Spleen (tissue), 11 donors: ENCODE results near the gene MRPS14. TPM values are rescaled to one million over a fixed set of nuclear protein-coding genes. Genes with fewer than 3 reads are reported as not detected.

ENCODE experiments used
- DNase-seq: peaks from one replicate; pipeline ENCODE4 v3.0.0-alpha.2; 2020
- H3K27ac ChIP-seq, 8 donors: fragments of 200-600 bp; sonication (generic) in 7 of 8; 1 replicate in 4 of 8; 2 replicates in 4 of 8; pipeline versions ENCODE4 v1.5.0 to v1.8.0; 2016 to 2021; ENCODE audit warnings: inconsistent platforms in 4 of 8, mild to moderate bottlenecking in 4 of 8, moderate library complexity in 1 of 8
- H3K27me3 ChIP-seq, 7 donors: fragments of 200-600 bp; sonication (generic) in 6 of 7; replicated peaks in 1 of 7; 1 replicate in 4 of 7; 2 replicates in 3 of 7; pipeline versions ENCODE4 v1.5.0 to v1.8.0; 2016 to 2021; ENCODE audit warnings: inconsistent platforms in 3 of 7, mild to moderate bottlenecking in 1 of 7
- H3K36me3 ChIP-seq, 6 donors: fragments of 200-600 bp; sonication (generic) in 5 of 6; 1 replicate in 4 of 6; 2 replicates in 2 of 6; pipeline versions ENCODE4 v1.5.0 to v1.8.0; 2016 to 2021; ENCODE audit warnings: inconsistent platforms in 2 of 6
- H3K4me1 ChIP-seq, 6 donors: fragments of 200-600 bp; sonication (generic) in 5 of 6; 1 replicate in 3 of 6; 2 replicates in 3 of 6; pipeline versions ENCODE4 v1.5.0 to v1.8.0; 2016 to 2021; ENCODE audit warnings: inconsistent platforms in 3 of 6
- H3K4me3 ChIP-seq, 8 donors: fragments of 200-600 bp; sonication (generic) in 7 of 8; 1 replicate in 4 of 8; 2 replicates in 4 of 8; pipeline versions ENCODE4 v1.5.0 to v1.8.0; 2016 to 2021; ENCODE audit warnings: inconsistent platforms in 4 of 8, mild to moderate bottlenecking in 4 of 8, moderate library complexity in 2 of 8
- H3K9me3 ChIP-seq, 8 donors: fragments of 200-600 bp; sonication (generic) in 7 of 8; 1 replicate in 4 of 8; 2 replicates in 4 of 8; pipeline versions ENCODE4 v1.5.0 to v1.8.0; 2016 to 2021; ENCODE audit warnings: inconsistent platforms in 4 of 8
- CTCF ChIP-seq, 11 experiments: fragments of 200-600 bp in 7 of 11; fragments of 450-650 bp in 4 of 11; sonication (generic) in 4 of 11; IDR thresholded peaks in 8 of 11; conservative IDR thresholded peaks in 3 of 11; 1 replicate in 7 of 11; 2 replicates in 4 of 11; pipeline versions ENCODE4 v1.4.0 to v1.8.0; 2016 to 2021; ENCODE audit warnings: antibody characterized with exemption in 11 of 11, inconsistent platforms in 4 of 11, mild to moderate bottlenecking in 1 of 11
- POLR2A ChIP-seq, 3 donors: fragments of 450-650 bp; IDR thresholded peaks; one replicate each; pipeline ENCODE4 v1.5.1; 2017; ENCODE audit warnings: antibody characterized with exemption in 3 of 3, mild to moderate bottlenecking in 1 of 3
- POLR2AphosphoS5 ChIP-seq, 3 donors: sonication (generic); formaldehyde crosslinking; IDR thresholded peaks; one replicate each; pipeline ENCODE4 v1.5.1; 2017; ENCODE audit warnings: antibody characterized with exemption in 3 of 3
- whole genome bisulfite sequencing, 5 donors: extraction: QIAGEN DNeasy Blood & Tissue Kit in 3 of 5; methylation state at CpG; one replicate each; pipeline versions ENCODE4 v1.1.5 to v1.1.7; 2013 to 2018; 5-methylcytosine and 5-hydroxymethylcytosine counted together
- intact Hi-C: fragments of 100-400 bp; cut with DNase I; formaldehyde crosslinking; loops from one replicate; pipeline ENCODE4 v1.15.0; 2023; ENCODE audit warnings: low total_unique reads
- polyA plus RNA-seq, 3 donors: library from polyadenylated mRNA; stranded (reverse); fragments of 200-250 nt; gene quantifications; one replicate each; pipeline ENCODE4 v1.2.1, GENCODE V29; 2013
- total RNA-seq, 7 donors: library from RNA; depleted of rRNA in 3 of 7; stranded (reverse); fragments of >200 nt in 3 of 7; fragmentation: NEBNext Ultra II Directional in 4 of 7; extraction: Animal tissue kit (Norgen Biotek cat#: 25700) in 4 of 7; gene quantifications; one replicate each; pipeline versions ENCODE4 v1.1.0 to v1.2.1, GENCODE V29; 2016 to 2021
- donor health status: healthy with polysubstance abuse.
- donor health status: DM: no; HTN: no; CAD: no; lungs with moderate emphysema.
- donor health status: DM: no; HTN: no; CAD: no.
- donor health status: Bipolar disorder and iron deficiency.
- donor health status: healthy.
- donor health status: DM: no; HTN: no; CAD: no.
- donor health status: DM: yes; HTN: yes; CAD: no.

MRPS14 gene
- total and polyA plus RNA-seq, 10 donors, result 10.1 to 34.5 (median 25.6) TPM

- Histone ChIP-seq H3K27ac (peak overlapping the region; percentile 54 to 91 (median 84)), H3K4me1 (peaks cover 35 to 100% (median 86%) of the 10 kb centered on the region in 6 donors), H3K4me3 (peak overlapping the region in 1 of 8 donors; percentile 40), H3K36me3 (peaks cover 0 to 5% (median 0%) of the 10 kb centered on the region in 6 donors), H3K9me3 (no peaks in the 10 kb centered on the region), H3K27me3 (no peaks in the 10 kb centered on the region)
- no peak for DNase-seq
- 41 to 53% (median 52%) methylated on average over 4 of the region's 4 CpGs for WGBS, 5 donors
- intact Hi-C loops, result no loop called here
- TF ChIP-seq POLR2AphosphoS5 (IDR thresholded peaks at IDR 0.05) (no peak), POLR2A (IDR thresholded peaks at IDR 0.05) (no peak), CTCF (IDR thresholded peaks at IDR 0.05 in 8 of 11, conservative IDR thresholded peaks at IDR 0.05 in 3 of 11) (no peak)
Measured at GRCh38 chr1:174967845-174968705, 55.1 kb downstream of the MRPS14 start.

GRCh38 chr1:174966008-174966572 is 57.1 kb downstream of the MRPS14 start:
- Histone ChIP-seq H3K9me3 (no peaks in the 10 kb centered on the region), H3K4me3 (peak overlapping the region in 5 of 8 donors; percentile 2 to 62 (median 18)), H3K36me3 (peaks cover 0 to 5% (median 0%) of the 10 kb centered on the region in 6 donors), H3K27me3 (no peaks in the 10 kb centered on the region), H3K27ac (peak overlapping the region; percentile 67 to 91 (median 84)), H3K4me1 (peaks cover 29 to 85% (median 75%) of the 10 kb centered on the region in 6 donors)
- TF ChIP-seq CTCF (IDR thresholded peaks at IDR 0.05 in 8 of 11, conservative IDR thresholded peaks at IDR 0.05 in 3 of 11) (no peak), POLR2A (IDR thresholded peaks at IDR 0.05) (no peak), POLR2AphosphoS5 (IDR thresholded peaks at IDR 0.05) (no peak)
- intact Hi-C loops, result no loop called here
- 61 to 70% (median 66%) methylated on average over 1 of the region's 1 CpG for WGBS, 5 donors
- DNase-seq, result no peak

GRCh38 chr1:174965362-174966007 is 57.7 kb downstream of the MRPS14 start:
- Histone ChIP-seq H3K4me1 (peaks cover 28 to 82% (median 70%) of the 10 kb centered on the region in 6 donors), H3K27ac (peak overlapping the region; percentile 67 to 91 (median 84)), H3K27me3 (no peaks in the 10 kb centered on the region), H3K9me3 (no peaks in the 10 kb centered on the region), H3K36me3 (peaks cover 0 to 5% (median 0%) of the 10 kb centered on the region in 6 donors), H3K4me3 (peak overlapping the region in 5 of 8 donors; percentile 2 to 62 (median 18))
- intact Hi-C loops, result no loop called here
- 41 to 60% (median 45%) methylated on average over 3 of the region's 3 CpGs for WGBS, 5 donors
- no peak for DNase-seq
- TF ChIP-seq CTCF (IDR thresholded peaks at IDR 0.05 in 8 of 11, conservative IDR thresholded peaks at IDR 0.05 in 3 of 11), result no peak
- TF ChIP-seq POLR2A (IDR thresholded peaks at IDR 0.05), result peak in 1 of 3 donors; percentile 13
- TF ChIP-seq POLR2AphosphoS5 (IDR thresholded peaks at IDR 0.05), result peak in 1 of 3 donors; percentile 73
